Activated CD4-positive, alpha-beta T cell treated with anti-CD3 and anti-CD28 coated beads, Interleukin-2, amount 10 ng/mL, durations not matched to agents 24 days and 14 days (primary cell): ENCODE results near the gene ELOB. TPM values are rescaled to one million over a fixed set of nuclear protein-coding genes. Genes with fewer than 3 reads are reported as not detected.
A peak's percentile ranks its signal among the peaks of the same experiment; 100 is the strongest.

ENCODE experiments used
- DNase-seq: peaks from one replicate; pipeline ENCODE4 v3.0.0; 2022
- H3K27ac Mint-ChIP-seq: one replicate; pipeline ENCODE4 v1.8.0; 2022; ENCODE audit warnings: mild to moderate bottlenecking, mixed read lengths
- H3K27me3 Mint-ChIP-seq: one replicate; pipeline ENCODE4 v1.8.0; 2022; ENCODE audit warnings: mixed read lengths
- H3K36me3 Mint-ChIP-seq: one replicate; pipeline ENCODE4 v1.8.0; 2022; ENCODE audit warnings: low read depth, mild to moderate bottlenecking, mixed read lengths
- H3K4me1 Mint-ChIP-seq: one replicate; pipeline ENCODE4 v1.8.0; 2021; ENCODE audit warnings: mixed read lengths
- H3K4me3 Mint-ChIP-seq: one replicate; pipeline ENCODE4 v1.8.0; 2022; ENCODE audit warnings: mild to moderate bottlenecking, moderate library complexity, mixed read lengths
- H3K9me3 Mint-ChIP-seq: one replicate; pipeline ENCODE4 v1.8.0; 2021; ENCODE audit warnings: mixed read lengths
- intact Hi-C: fragments of 100-400 bp; cut with micrococcal nuclease; formaldehyde crosslinking; loops from one replicate; pipeline ENCODE4 v1.15.1; 2023
- total RNA-seq: library from RNA; stranded (reverse); gene quantifications from 2 replicates; pipeline ENCODE4 v1.2.3, GENCODE V29; 2022

The ELOB gene
- total RNA-seq, 1 donor from 2014 or later: 259 TPM

DNA sequence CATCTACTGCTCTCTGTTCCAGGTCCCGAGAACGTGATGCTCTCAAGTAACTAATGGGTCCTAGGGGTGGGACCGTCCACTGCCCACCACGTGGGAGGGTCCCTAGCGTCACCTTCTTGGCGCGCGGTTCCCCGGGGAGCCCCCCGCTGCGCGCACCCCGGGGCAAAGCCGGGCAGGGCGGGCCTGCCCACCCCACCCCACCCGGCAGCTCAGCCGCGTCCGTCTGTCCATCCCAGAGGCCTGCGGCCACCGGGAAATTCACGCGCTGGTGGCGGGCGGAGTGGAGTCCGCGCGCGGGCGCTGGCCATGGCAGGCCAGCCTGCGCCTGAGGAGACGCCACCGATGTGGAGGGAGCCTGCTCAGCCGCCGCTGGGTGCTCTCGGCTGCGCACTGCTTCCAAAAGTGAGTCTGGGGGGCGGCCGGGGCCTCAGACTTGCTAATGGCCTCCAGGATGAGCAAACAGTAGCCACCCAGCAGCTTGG lies 21.7 kb upstream of the ELOB start:
- intact Hi-C loops: no loop called here
- Mint-ChIP-seq H3K4me3 (no peak overlapping the region), H3K9me3 (no peaks in the 10 kb centered on the region), H3K27me3 (peaks cover 17% of the 10 kb centered on the region), H3K36me3 (no peaks in the 10 kb centered on the region), H3K27ac (no peak overlapping the region), H3K4me1 (no peaks in the 10 kb centered on the region)
- no peak for DNase-seq

- intact Hi-C loops: no loop called here
- Mint-ChIP-seq H3K27ac (no peak overlapping the region), H3K4me1 (no peaks in the 10 kb centered on the region), H3K4me3 (no peak overlapping the region), H3K36me3 (no peaks in the 10 kb centered on the region), H3K9me3 (no peaks in the 10 kb centered on the region), H3K27me3 (peaks cover 24% of the 10 kb centered on the region)
- DNase-seq: no peak
Observed at GRCh38 chr16:2795395-2796143, 18.5 kb upstream of the ELOB start.

GRCh38 chr16:2792940-2793339 lies 15.9 kb upstream of the ELOB start:
- H3K4me1 Mint-ChIP-seq: no peaks in the 10 kb centered on the region
- no peaks in the 10 kb centered on the region for H3K36me3 Mint-ChIP-seq
- H3K27me3 Mint-ChIP-seq: peaks cover 29% of the 10 kb centered on the region
- intact Hi-C loops: no loop called here
- H3K9me3 Mint-ChIP-seq: no peaks in the 10 kb centered on the region
- no peak overlapping the region for H3K4me3 Mint-ChIP-seq
- no peak for DNase-seq
- H3K27ac Mint-ChIP-seq: no peak overlapping the region

GRCh38 chr16:2791174-2791573 lies 14.1 kb upstream of the ELOB start:
- H3K4me1 Mint-ChIP-seq: no peaks in the 10 kb centered on the region
- intact Hi-C loops: no loop called here
- H3K27me3 Mint-ChIP-seq: peaks cover 37% of the 10 kb centered on the region
- no peak overlapping the region for H3K27ac Mint-ChIP-seq
- no peaks in the 10 kb centered on the region for H3K36me3 Mint-ChIP-seq
- no peak overlapping the region for H3K4me3 Mint-ChIP-seq
- H3K9me3 Mint-ChIP-seq: no peaks in the 10 kb centered on the region
- no peak for DNase-seq

- H3K27me3 Mint-ChIP-seq: peaks cover 36% of the 10 kb centered on the region
- H3K27ac Mint-ChIP-seq: no peak overlapping the region
- H3K4me3 Mint-ChIP-seq: no peak overlapping the region
- no peaks in the 10 kb centered on the region for H3K9me3 Mint-ChIP-seq
- H3K4me1 Mint-ChIP-seq: no peaks in the 10 kb centered on the region
- intact Hi-C loops: no loop called here
- DNase-seq: no peak
- H3K36me3 Mint-ChIP-seq: no peaks in the 10 kb centered on the region
Observed at GRCh38 chr16:2790631-2791030, 13.6 kb upstream of the ELOB start.

GRCh38 chr16:2787961-2788360 lies 10.9 kb upstream of the ELOB start:
- no peak overlapping the region for H3K4me3 Mint-ChIP-seq
- H3K36me3 Mint-ChIP-seq: no peaks in the 10 kb centered on the region
- no peak overlapping the region for H3K27ac Mint-ChIP-seq
- H3K4me1 Mint-ChIP-seq: peaks cover 2% of the 10 kb centered on the region
- intact Hi-C loops: no loop called here
- DNase-seq: no peak
- peaks cover 29% of the 10 kb centered on the region for H3K27me3 Mint-ChIP-seq
- H3K9me3 Mint-ChIP-seq: no peaks in the 10 kb centered on the region

- Mint-ChIP-seq H3K36me3 (no peaks in the 10 kb centered on the region), H3K4me3 (no peak within 1 kb of the TSS), H3K27me3 (peaks cover 29% of the 10 kb centered on the region), H3K27ac (no peak within 1 kb of the TSS), H3K4me1 (peaks cover 2% of the 10 kb centered on the region), H3K9me3 (no peaks in the 10 kb centered on the region)
- DNase-seq: no peak
- intact Hi-C loops: no loop called here
Observed at GRCh38 chr16:2787406-2787805, 10.3 kb upstream of the ELOB start, which contains the start of gene PRSS33. Gene PRSS33 (minus strand): TSS chr16:2787560. CDS start chr16:2786547, 1,013 bp downstream.

DNA sequence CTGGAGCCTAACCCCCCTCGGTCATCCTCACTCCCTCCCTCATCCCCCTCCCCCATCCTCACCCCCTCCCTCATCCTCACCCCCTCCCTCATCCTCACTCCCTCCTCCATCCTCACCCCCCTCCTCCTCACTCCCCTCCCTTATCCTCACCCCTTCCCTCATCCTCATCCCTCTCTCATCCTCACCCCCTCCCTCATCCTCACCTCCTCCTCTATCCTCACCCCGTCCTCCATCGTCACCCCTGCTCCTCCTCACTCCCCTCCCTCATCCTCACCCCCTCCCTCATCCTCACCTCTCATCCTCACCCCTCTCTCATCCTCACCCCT lies 9.7 kb upstream of the ELOB start:
- no peak for DNase-seq
- H3K4me1 Mint-ChIP-seq: peaks cover 2% of the 10 kb centered on the region
- H3K4me3 Mint-ChIP-seq: no peak overlapping the region
- H3K9me3 Mint-ChIP-seq: no peaks in the 10 kb centered on the region
- intact Hi-C loops: no loop called here
- no peak overlapping the region for H3K27ac Mint-ChIP-seq
- H3K36me3 Mint-ChIP-seq: no peaks in the 10 kb centered on the region
- peaks cover 29% of the 10 kb centered on the region for H3K27me3 Mint-ChIP-seq

DNA sequence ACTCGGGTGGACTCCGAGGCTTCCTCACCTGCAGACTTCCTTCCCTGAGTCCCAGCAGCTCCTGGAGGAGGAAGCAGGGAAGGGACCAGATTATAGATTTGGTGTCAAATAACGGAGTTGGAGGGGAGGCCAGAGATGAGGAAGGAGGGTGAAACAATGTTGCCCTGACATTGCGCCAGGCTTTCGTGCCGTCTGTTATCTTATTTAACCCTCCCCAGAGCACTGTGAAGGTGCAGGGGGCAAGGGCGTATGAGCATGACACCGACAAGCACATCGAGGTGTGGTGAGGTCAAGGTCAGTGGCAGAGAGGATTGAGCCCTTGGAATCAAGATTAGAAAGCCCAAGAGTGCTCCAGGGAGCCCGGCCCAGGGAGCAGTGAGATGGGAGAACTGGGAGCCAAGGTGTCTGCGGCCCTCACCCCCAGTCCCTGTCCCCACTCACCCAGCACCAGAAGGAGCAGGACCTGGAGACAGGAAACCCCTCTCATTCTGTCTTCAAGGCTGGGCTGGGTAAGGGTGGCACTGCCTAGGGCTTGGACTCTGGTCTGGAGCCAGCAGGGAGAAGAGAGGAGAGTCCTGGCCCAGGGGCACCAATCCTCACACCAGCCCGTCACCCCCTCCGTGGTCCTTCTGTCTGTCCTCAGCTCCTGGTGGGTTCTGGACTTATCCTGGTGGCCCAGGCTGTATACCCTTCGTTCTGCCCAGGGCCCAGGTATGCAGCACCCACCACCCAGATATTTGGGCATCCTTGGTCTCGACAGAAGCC lies 9.2 kb upstream of the ELOB start:
- no peak for DNase-seq
- Mint-ChIP-seq H3K4me3 (peak overlapping the region; percentile 19), H3K27me3 (peaks cover 27% of the 10 kb centered on the region), H3K4me1 (peaks cover 2% of the 10 kb centered on the region), H3K9me3 (no peaks in the 10 kb centered on the region), H3K36me3 (no peaks in the 10 kb centered on the region), H3K27ac (no peak overlapping the region)
- intact Hi-C loops: no loop called here

DNA sequence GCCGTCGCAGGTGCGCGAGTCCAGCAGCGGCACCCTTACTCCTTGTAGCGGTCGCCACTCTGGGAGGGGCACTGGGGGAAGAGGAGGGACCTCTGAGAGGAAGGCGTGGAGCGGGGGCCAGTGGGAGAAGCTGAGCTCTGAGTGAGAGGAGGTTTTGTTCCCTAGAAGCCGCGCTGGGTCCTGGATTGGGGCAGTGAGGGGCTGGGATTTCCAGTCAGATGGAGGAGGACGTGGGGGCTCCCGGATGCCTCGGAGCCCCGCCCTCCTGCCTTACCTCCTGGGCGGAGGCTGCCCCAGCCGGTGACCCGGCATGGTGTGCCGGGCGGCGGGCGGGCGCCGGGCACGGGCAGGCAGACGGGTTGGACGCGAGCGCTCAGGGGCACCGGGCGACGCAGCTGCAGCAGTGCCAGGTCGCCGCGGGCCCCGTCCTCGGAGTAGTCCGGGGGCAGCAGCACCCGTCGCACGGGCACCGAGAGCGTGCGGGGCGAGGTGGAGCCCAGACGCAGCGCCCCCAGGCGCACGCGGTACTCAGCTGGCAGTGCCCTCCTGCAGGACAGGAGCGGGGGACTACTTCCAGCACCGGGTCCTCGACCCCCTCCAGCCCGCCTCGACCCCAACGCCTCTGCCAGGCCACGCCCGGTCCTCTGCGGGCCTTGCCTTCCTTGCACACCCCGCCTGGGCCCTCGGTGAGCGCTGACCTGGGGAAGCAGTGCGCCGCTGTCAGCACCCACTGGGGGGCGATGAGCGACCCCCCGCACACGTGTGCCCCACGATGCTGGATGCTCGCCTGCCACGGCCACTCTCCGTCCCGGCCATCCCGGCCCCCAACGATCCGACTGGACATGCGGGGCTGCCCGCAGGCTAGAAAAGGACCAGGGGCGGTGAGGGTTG lies 8.3 kb upstream of the ELOB start:
- Mint-ChIP-seq H3K27me3 (peaks cover 26% of the 10 kb centered on the region), H3K4me3 (peak overlapping the region; percentile 81), H3K9me3 (no peaks in the 10 kb centered on the region), H3K27ac (peak overlapping the region; percentile 41), H3K4me1 (peaks cover 2% of the 10 kb centered on the region), H3K36me3 (no peaks in the 10 kb centered on the region)
- intact Hi-C loops: no loop called here
- DNase-seq: peak; percentile 70

DNA sequence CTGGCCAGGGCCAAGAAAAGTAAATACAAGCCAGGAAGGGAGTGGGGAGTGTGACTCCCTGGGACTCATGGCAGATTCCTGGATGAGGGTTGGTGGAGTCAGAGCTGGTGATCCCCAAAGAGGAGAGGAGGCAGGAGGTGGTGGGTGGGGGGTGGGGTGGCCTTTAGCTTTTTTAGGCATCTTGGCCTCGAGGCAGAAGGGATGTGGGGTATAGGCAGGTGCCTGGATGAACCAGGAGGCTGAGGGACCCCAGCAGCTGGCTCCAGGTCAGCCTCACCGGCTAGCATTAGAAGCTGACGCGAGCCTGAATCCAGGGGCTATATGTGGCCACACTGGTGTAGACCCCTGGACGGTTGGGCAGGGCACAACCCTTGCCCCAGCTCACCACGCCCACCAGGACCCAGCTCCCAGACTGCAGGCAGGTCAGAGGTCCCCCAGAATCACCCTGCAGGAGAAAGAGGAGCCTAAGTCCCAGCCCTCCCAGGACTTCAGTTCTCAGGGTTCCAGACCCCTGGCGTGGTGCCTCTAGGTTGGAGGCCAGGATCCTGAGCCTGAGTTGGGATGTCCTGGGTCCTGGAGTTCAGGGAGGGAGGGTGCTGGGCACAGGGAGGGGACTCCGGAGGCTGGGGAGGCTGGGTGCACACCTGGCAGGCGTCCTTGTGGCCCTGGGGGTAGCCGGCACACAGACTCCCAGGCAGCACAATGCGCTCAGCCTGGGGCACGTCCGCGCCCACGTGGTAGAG lies 7.4 kb upstream of the ELOB start:
- Mint-ChIP-seq H3K27me3 (peaks cover 25% of the 10 kb centered on the region), H3K36me3 (no peaks in the 10 kb centered on the region), H3K4me1 (peaks cover 2% of the 10 kb centered on the region), H3K27ac (peak overlapping the region; percentile 41), H3K9me3 (no peaks in the 10 kb centered on the region), H3K4me3 (peak overlapping the region; percentile 81)
- DNase-seq: no peak
- intact Hi-C loops: no loop called here

DNA sequence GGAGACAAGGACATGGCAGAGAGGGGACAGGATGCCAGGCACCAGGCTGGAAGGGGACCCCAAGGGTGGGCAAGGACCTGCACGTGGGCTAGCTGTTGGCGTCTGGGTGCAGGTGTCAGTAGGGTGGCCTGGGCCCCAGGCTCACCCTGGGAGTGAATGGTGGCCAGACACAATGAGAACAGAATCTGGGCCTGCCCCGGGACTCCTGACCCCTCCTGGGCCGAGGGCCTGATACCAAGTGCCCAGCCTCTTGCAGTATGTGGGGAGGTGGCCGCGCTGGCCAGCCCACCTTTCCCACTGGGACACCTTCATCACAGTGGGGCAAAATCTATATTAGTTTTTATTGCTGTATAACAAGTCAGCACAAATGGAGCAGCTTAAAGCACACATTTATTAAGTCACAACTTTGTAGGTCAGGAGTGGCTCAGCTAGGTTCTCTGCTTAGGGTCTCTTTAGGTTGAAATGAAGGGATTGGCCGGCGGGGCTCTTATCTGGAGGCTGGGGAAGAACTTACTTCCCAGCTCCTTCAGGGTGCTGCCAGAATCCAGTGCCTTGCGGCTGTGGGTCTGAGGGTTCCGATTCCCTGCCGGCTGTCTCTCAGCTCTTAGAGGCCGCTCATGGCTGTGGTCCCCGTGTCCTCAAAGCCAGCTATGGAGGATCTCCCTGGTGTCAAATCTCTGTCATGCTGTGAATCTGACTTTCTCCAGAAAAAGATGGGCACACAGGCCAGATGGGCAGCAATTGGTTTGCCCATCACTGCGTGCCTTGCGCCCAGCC lies 6.7 kb upstream of the ELOB start:
- DNase-seq: no peak
- H3K27ac Mint-ChIP-seq: no peak overlapping the region
- H3K4me3 Mint-ChIP-seq: no peak overlapping the region
- no peaks in the 10 kb centered on the region for H3K36me3 Mint-ChIP-seq
- intact Hi-C loops: no loop called here
- peaks cover 22% of the 10 kb centered on the region for H3K27me3 Mint-ChIP-seq
- H3K9me3 Mint-ChIP-seq: no peaks in the 10 kb centered on the region
- peaks cover 3% of the 10 kb centered on the region for H3K4me1 Mint-ChIP-seq
